22Rv1 (cell line): ENCODE results near the gene RASGRP2.

Experiments
- H3K27ac ChIP-seq: fragments of 450-650 bp; 2 replicates; pipeline ENCODE4 v1.5.1; 2017
- CTCF ChIP-seq: fragments of 450-650 bp; IDR thresholded peaks from 2 replicates; pipeline ENCODE4 v1.5.1; 2017; ENCODE audit warnings: mild to moderate bottlenecking
- ZFX ChIP-seq: fragments of 450-650 bp; IDR thresholded peaks from 2 replicates; pipeline ENCODE4 v1.6.1; 2017; ENCODE audit warnings: antibody characterized with exemption, borderline replicate concordance

RASGRP2 gene

GRCh38 chr11:64714666-64715065 lies 29.3 kb downstream of the RASGRP2 start:
- H3K27ac ChIP-seq = no peak overlapping the region
- TF ChIP-seq CTCF = no peak
- no peak for TF ChIP-seq ZFX

- TF ChIP-seq CTCF (no peak), ZFX (no peak)
Observed at GRCh38 chr11:64713781-64714363, 30.1 kb downstream of the RASGRP2 start.

GRCh38 chr11:64713016-64713707 lies 30.8 kb downstream of the RASGRP2 start:
- TF ChIP-seq ZFX (no peak), CTCF (peak; percentile 13; the same call in 1 of the 2 replicates)
- H3K27ac ChIP-seq = no peak overlapping the region

More at GRCh38 chr11:64713781-64714363, 30.1 kb downstream of the RASGRP2 start:
- H3K27ac ChIP-seq = no peak overlapping the region

GRCh38 chr11:64712430-64713015 lies 31.4 kb downstream of the RASGRP2 start:
- TF ChIP-seq ZFX (no peak), CTCF (no peak)
- no peak overlapping the region for H3K27ac ChIP-seq

- no peak for TF ChIP-seq ZFX
- TF ChIP-seq CTCF = no peak
- no peak overlapping the region for H3K27ac ChIP-seq
Observed at GRCh38 chr11:64711956-64712362, 32.0 kb downstream of the RASGRP2 start.

GRCh38 chr11:64711138-64711955 lies 32.6 kb downstream of the RASGRP2 start:
- TF ChIP-seq ZFX = no peak
- no peak for TF ChIP-seq CTCF
- no peak overlapping the region for H3K27ac ChIP-seq
